ENCODE measurements around the gene ZNF423.

GRCh38 chr16:49674990-49675389 lies 180.9 kb downstream of the ZNF423 start:
- TF ChIP-seq CTCF (IDR thresholded peaks at IDR 0.05; ENCODE audit: low read length) (no peak), EZH2 (IDR thresholded peaks at IDR 0.05; ENCODE audit: borderline replicate concordance, low read length) (no peak)
